HCT116 (cell line): ENCODE measurements around the gene CDX1.

Source experiments
- CBX3 ChIP-seq: IDR thresholded peaks from 2 replicates; pipeline ENCODE4 v1.6.1; 2012; ENCODE audit warnings: low read depth
- EZH2phosphoT487 ChIP-seq: fragments of 200-600 bp; IDR thresholded peaks from 2 replicates; pipeline ENCODE4 v1.6.1; 2018; ENCODE audit warnings: antibody characterized with exemption, borderline replicate concordance
- POLR2A ChIP-seq: IDR thresholded peaks from 2 replicates; pipeline ENCODE4 v1.7.0; 2011; ENCODE audit warnings: borderline replicate concordance; ENCODE audit not compliant: insufficient read depth, insufficient read length; ENCODE audit errors: extremely low read depth
- TF ChIP-seq, protein P1 (sequence below): IDR thresholded peaks from 2 replicates; pipeline ENCODE4 v1.6.1; 2012; ENCODE audit warnings: low read depth
- TF ChIP-seq, protein P2 (sequence below): IDR thresholded peaks from 2 replicates; pipeline ENCODE4 v1.6.1; 2012
- TF ChIP-seq, protein P3 (sequence below), 3 experiments: fragments of 200-600 bp in 1 of 3; sonication (generic) in 1 of 3; IDR thresholded peaks in 2 of 3; conservative IDR thresholded peaks in 1 of 3; 2 replicates each; pipeline ENCODE4 v1.5.1; 2012 to 2017; ENCODE audit warnings: low read depth in 2 of 3, low read length in 2 of 3, antibody characterized with exemption in 1 of 3, borderline replicate concordance in 1 of 3, control low read depth in 1 of 3, mild to moderate bottlenecking in 1 of 3, mixed read lengths in 1 of 3, mixed run types in 1 of 3, moderate library complexity in 1 of 3; ENCODE audit not compliant: insufficient read depth in 1 of 3

DNA sequence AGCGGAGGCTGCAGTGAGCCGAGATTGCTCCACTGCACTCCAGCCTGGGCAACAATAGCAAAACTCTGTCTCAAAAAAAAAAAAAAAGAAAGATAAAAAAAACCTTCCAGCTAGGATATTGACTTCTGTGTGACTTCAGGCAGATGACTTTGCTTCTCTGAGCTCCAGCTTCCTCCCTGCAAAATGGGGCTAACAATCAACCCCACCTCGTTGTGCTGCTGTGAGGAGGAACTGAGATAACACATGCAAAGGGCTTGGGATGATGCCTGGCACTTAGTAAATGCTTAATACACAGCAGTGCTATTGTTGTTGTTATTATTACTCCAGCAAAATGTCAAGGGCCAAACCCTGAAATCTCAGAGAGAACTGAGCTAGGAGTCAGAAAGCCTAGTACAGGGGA lies 3.5 kb upstream of the CDX1 start:
- TF ChIP-seq, protein P1, sequence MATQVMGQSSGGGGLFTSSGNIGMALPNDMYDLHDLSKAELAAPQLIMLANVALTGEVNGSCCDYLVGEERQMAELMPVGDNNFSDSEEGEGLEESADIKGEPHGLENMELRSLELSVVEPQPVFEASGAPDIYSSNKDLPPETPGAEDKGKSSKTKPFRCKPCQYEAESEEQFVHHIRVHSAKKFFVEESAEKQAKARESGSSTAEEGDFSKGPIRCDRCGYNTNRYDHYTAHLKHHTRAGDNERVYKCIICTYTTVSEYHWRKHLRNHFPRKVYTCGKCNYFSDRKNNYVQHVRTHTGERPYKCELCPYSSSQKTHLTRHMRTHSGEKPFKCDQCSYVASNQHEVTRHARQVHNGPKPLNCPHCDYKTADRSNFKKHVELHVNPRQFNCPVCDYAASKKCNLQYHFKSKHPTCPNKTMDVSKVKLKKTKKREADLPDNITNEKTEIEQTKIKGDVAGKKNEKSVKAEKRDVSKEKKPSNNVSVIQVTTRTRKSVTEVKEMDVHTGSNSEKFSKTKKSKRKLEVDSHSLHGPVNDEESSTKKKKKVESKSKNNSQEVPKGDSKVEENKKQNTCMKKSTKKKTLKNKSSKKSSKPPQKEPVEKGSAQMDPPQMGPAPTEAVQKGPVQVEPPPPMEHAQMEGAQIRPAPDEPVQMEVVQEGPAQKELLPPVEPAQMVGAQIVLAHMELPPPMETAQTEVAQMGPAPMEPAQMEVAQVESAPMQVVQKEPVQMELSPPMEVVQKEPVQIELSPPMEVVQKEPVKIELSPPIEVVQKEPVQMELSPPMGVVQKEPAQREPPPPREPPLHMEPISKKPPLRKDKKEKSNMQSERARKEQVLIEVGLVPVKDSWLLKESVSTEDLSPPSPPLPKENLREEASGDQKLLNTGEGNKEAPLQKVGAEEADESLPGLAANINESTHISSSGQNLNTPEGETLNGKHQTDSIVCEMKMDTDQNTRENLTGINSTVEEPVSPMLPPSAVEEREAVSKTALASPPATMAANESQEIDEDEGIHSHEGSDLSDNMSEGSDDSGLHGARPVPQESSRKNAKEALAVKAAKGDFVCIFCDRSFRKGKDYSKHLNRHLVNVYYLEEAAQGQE = no peak
- TF ChIP-seq CBX3 (no peak), POLR2A (no peak), EZH2phosphoT487 (no peak)
- TF ChIP-seq, protein P2, sequence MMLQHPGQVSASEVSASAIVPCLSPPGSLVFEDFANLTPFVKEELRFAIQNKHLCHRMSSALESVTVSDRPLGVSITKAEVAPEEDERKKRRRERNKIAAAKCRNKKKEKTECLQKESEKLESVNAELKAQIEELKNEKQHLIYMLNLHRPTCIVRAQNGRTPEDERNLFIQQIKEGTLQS = no peak
- TF ChIP-seq, protein P3, sequence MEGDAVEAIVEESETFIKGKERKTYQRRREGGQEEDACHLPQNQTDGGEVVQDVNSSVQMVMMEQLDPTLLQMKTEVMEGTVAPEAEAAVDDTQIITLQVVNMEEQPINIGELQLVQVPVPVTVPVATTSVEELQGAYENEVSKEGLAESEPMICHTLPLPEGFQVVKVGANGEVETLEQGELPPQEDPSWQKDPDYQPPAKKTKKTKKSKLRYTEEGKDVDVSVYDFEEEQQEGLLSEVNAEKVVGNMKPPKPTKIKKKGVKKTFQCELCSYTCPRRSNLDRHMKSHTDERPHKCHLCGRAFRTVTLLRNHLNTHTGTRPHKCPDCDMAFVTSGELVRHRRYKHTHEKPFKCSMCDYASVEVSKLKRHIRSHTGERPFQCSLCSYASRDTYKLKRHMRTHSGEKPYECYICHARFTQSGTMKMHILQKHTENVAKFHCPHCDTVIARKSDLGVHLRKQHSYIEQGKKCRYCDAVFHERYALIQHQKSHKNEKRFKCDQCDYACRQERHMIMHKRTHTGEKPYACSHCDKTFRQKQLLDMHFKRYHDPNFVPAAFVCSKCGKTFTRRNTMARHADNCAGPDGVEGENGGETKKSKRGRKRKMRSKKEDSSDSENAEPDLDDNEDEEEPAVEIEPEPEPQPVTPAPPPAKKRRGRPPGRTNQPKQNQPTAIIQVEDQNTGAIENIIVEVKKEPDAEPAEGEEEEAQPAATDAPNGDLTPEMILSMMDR (IDR thresholded peaks at IDR 0.05 in 2 of 3, conservative IDR thresholded peaks at IDR 0.05 in 1 of 3; ENCODE audit: borderline replicate concordance in 1 of 3, insufficient read depth in 1 of 3, low read depth in 2 of 3, low read length in 2 of 3) = no peak
